GM19035 (cell line): ENCODE data around the gene FIG4.
"Not testable (repeated sequence)": the region's sequence is repeated elsewhere in the genome, so short reads cannot be mapped to it uniquely, and the experiment has no call there.

Experiments
- ATAC-seq: cut with Tn5 transposase; IDR thresholded peaks from one replicate; pipeline ENCODE4 v1.9.1; 2021; ENCODE audit not compliant: unreplicated experiment

FIG4 gene

DNA sequence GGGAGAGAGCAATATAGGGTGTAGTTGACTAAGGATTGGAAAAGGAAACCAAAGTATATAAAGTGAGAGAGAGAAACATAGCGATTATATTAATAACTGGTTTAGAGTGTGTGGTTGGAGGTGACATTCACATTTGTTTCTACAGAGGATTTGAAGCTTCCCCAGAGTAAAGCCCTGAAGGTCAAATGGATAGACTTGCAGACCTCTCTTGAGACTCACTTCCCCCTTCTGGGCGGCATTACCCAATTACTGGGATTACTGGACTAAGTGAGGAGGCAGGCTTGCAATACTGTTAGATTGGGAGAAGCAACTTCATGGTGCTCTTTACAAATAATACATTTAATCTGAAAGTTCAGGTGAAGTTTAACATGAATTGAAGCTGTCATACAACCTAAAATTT, 10.7 kb downstream of the FIG4 start:
- no peak for ATAC-seq

DNA sequence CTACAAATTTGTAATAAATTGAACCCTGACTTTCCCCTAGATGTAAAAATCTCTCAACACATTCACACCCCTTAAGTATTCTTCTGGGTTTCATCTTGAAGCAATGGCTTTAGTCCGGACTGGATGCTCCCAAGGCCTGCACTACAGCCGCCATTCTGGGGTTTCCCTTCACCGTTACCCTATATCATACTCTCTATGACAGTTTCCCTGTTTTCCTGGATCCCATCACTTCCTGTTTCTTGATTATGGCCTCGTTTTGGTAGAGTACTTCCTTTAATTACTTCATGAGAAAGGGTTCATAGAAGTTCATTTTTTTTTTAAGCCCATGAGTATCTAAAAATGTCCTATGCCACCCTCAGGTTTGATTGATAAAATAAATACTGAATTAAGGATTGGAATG, 11.7 kb downstream of the FIG4 start:
- ATAC-seq: no peak

DNA sequence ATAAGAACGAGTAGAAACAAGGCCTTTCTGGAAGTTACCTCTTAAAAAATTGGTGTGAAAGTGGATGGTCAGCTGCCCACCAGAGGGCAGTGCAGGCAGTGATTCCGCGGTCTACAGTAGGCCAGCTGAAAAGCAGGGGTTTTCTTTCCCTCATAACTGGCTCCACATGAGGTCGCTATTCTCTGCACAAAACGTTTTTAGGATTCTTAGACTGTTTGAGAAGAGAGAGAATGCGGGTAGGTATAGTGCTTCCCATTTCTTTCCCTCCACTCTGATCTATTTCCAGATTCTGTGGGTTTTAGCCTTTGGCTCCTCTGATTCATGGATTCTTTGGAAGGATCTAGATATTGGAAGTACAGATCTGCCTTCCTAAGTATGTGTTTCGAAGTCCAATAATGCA, 14.2 kb downstream of the FIG4 start:
- peak; percentile 96 for ATAC-seq

DNA sequence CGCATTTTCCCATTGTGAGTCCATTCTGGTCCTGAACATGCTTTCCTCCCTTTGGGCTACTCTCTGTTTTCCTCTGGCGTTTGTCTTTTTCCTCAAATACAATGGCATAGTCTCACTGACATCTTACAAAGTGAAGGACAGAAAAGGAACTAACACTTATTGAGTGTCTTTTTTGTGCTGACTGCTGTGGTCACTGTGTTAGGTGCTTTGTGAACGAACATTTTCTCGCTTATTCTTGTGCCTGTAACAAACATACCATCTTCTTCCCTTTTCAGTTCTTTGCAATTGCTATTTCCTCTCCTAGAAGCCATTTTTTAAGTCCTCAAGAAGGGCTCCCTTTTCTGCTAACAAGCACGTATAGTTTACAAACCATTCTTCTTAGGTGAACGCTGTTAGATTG, 15.4 kb downstream of the FIG4 start:
- ATAC-seq: no peak

DNA sequence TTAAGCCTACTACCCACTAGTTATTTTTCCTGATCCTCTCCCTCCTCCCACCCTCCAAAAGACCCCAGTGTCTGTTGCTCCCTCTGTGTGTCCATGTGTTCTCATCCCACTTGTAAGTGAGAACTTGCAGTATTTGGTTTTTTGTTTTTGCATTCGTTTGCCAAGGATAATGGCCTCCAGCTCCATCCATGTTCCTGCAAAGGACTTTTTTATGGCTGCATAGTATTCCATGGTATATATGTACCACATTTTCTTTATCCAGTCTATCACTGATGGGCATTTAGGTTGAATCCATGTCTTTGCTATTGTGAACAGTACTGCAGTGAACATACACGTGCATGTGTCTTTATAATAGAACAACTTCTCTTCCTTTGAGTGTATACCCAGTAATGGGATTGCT, 17.0 kb downstream of the FIG4 start:
- ATAC-seq: not testable (repeated sequence)

DNA sequence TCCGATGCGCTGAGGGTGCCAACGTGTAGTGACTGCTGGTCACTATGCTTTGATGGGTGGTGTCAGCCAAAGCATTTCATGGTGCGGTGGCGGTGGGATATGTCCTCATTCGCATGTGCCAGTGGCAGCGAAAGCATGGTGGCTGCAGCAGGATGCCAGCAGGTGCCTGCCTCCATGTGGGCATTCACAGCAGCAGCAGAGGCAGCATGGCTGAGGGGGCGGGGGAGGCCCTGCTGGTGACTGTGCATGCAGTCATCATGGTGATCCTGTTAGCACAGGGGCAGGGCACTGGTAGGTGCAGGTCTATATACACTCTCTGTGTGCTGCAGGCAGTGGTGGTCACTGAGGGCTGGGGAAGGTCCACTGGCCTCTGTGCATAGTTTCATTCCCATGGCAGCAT, 22.0 kb downstream of the FIG4 start:
- ATAC-seq: no peak

DNA sequence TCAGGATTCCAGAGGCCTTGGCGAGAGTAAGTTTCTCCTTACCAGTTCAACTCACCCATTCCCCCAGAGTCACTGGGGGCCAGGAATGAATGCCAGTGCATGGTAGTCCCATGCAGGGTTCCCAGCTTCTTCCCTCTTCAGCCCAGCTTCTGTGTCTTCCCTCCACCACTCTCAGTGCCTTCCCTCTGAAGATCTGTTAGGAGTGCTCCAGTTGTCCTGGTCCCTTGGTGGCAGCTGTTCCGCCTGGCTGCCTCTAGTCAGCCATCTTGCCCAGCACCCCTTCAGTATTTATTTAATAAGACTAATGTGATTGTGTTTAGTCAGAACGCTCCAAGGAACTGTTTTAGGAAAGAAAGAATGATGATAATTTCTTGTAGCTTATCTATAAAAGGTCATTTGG, 23.1 kb downstream of the FIG4 start:
- ATAC-seq: no peak

DNA sequence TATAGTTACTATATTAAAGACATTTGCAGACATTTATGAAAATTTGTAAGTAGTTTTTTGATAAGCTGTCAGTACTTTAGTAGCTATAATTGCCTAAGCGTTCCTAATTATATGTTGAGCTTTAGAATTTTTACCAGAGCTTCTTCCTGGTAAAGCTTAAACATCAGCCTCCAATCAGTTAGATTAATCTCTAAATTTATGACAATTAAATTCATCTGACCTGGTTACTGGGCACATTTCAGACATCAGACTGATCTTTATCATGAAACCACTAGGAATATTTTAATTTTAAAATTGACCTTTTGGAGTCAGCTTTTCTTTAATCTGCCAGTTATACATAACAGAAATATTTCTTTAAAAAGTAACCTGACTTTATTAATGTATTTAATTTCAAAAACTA, 23.5 kb downstream of the FIG4 start:
- no peak for ATAC-seq

DNA sequence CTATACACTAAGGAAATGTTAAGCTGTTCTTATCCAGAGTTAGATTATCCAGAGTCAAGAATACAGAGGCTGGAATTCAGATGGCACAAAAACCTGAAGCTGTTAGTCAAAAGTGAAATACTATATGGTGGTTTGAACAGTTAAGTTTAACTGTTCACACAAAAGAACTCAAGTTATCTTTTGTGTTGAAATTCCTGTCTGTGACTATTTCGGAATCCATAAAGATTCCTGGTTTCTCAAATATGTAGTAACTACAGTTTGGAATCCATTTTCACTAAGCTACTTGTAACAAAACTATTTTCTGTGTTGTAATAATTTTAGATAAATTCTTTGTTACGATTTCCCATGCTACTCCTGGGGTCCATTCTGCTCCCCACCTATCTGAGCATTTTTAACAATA, 24.5 kb downstream of the FIG4 start:
- ATAC-seq: no peak

DNA sequence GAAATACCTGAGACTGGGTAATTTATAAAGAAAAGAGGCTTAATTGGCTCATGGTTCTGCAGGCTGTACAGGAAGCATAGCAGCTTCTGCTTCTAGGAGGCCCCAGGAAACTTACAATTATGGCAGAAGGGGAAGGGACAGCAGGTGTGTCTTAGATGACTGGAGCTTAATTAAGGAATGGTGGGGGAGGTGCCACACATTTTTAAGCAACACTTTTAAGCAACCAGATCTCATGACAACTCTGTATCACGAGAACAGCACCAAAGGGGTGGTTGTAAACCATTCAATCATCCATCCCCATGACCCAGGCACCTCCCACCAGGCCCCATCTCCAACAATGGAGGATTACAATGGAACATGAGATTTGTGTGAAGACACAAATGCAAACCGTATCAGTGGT, 26.9 kb downstream of the FIG4 start:
- ATAC-seq: no peak

DNA sequence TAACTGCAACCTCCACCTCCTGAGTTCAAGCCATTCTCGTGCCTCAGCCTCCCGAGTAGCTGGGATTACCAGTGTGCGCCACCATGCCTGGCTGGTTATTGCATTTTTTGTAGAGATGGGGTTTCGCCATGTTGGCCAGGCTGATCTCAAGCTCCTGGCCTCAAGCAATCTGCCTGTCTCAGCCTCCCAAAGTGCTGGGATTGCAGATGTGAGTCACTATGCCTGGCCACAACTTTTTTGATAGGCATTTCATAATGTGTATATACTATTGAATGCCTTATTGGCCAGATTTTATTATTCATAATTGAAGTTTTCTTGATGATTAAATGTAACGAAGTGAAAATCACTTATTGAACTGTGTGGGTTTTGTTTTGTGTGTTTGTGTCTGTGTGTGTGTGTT, 27.9 kb downstream of the FIG4 start:
- no peak for ATAC-seq

DNA sequence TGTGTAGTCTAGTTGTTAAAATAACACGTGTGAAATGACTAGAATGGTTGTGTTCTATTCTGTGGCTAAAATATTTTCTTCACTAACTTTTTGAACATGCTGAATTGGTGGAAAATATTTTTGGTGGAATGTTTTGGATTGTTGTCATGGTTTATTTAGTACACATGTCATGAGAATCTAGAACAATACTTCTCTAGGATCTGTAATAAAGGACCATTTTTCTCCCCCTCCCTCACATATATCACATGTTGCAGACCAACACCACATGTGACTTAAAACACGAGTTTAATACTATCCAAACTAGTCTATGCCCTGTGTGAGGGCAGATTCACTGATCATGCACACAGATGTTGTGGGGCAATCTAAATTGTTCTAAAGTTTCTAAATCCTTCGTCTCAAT, 29.2 kb downstream of the FIG4 start:
- ATAC-seq: no peak

DNA sequence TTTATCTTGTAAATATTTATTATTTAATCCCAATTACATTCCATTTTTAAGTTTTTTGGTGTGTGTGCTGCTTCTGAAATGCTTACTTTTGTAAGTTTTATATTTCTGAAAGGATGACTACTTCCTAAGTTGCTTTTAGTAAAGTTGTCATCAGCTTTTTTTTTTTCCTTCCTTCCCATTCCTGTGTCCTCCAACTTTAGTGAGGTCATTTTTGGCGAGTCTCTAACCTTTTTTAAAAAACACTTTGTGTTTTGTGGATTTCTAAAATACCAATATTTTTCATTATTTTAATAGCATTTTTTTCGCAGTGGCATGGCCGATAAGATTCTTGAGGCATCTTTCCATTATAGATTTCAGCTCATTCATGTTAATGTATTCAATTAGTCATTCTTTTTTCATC, 30.9 kb downstream of the FIG4 start:
- ATAC-seq: no peak

DNA sequence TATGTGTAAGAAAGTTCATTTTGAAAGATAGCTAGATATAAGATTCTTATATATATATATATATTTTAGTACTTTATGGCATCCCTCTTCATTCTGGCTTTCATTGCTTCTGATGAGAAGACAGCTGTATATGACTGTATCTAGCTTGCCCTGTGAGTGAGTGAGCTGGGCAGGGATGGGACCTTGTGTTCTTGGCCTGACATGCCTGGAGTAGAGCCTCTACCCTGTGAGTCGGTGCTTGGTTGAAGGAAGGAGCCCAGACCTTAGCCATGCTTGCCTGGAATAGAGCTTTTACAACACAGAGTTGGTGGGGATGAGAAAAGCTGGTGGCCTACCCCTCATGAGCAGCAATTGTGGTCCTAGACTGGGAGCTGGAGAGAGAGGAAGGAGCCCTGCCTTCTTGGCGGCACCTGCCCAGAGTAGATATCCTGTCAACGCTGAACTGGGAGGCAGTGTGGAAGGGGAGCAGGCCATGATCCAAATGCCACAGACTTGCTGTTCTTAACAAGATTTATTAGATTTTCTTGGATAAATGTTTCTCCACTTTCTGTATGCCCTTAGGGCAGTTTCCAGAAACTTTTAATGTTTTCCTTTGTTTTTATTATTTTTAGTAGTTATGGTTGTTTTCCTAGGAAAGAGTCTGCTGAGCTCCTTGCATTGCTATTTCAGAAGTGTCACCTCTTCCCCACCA, 31.6 kb downstream of the FIG4 start:
- no peak for ATAC-seq

DNA sequence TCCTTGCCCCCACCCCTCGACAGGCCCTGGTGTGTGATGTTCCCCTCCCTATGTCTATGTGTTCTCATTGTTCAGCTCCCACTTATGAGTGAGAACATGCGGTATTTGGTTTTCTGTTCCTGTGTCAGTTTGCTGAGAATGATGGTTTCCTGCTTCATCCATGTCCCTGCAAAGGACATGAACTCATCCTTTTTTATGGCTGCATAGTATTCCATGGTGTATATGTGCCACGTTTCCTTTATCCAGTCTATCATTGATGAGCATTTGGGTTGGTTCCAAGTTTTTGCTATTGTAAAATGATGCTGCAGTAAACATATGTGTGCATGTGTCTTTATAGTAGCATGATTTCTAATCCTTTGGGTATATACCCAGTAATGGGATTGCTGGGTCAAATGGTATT, 34.2 kb downstream of the FIG4 start:
- not testable (repeated sequence) for ATAC-seq

DNA sequence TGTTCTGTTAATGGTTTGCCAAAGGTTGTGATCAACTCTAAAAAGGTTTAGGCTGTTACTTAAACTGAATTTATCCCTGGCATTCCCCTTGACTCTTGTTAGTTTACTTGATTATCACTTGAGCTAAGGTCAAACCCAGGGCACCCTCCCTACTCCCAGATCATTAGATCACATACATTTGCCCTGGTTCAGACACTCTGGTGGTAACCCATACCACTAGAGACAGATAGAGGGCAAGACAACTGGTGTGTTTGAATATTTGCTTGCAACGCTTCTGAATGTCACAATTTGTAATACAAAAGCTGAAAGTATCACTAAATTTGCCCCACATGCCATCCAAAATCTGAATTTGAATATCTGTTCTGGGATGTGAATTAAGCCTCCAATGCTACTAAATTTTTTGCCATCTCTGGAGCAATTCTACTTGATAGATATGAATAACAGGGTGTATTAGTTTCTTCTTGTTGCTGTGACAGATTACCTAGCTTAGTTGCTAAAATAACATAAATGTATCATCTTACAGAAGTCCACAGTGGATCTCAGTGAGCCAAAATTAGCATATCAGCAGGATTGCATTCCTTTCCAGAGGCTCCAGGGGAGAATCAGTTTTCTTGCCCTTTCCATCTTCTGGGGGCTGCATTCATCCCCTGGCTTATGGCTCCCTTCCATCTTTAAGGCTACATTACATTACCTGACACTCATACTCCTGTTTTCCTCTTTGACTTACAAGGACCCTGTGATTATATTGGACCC, 45.4 kb downstream of the FIG4 start:
- ATAC-seq: no peak

DNA sequence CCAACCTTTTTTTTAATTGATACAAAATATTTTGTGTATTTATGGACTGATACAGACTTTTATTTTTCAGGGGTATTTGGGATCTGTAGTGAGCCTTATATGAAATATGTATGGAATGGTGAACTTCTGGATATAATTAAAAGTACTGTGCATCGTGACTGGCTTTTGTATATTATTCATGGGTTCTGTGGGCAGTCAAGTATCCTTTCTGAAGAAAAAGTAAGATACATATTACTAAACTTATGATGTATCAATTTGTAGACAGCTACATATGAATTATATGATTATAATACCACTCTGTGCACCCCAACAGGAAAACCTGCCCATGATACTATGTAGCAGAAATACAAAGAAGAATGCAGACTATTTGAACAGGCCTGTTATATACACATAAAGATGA, 47.2 kb downstream of the FIG4 start:
- ATAC-seq: no peak

DNA sequence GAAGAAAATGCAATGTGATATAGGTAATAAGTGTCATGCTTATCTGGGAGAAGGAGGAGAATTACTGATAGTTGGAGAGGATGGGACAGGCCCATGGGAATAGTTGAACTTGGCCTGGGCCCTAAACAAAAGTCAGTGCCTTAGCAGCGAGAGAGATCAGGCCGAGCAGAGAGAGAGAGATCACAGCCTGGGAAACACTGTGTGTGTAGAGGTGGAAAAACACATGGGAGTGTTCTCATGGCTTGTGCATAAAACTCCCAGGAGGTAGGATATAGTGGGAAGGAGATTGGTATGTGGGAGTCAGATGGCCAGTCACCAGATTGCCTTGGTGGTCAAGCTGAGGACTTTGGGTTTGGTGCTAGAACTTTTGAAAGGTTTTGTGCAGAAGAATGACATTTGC, 47.6 kb downstream of the FIG4 start:
- ATAC-seq: no peak

DNA sequence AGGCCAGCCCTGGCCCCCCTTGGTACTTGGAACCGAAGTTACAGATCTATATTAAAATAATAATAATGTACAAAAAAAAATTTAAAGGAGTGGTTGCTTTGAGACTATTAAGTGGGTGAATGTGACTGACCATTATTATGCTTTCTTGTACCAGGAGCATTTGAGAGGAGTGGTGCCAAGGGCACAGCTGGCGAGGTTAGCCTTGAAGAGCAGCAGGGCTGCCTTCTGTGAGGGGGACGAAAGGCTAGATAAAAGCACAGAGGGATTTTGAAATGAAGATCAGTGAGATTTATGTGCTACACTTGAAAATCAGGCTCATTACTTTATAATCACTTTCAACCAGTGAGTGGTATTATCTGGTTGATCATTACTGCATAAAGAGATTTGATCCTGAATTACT, 48.6 kb downstream of the FIG4 start:
- no peak for ATAC-seq

DNA sequence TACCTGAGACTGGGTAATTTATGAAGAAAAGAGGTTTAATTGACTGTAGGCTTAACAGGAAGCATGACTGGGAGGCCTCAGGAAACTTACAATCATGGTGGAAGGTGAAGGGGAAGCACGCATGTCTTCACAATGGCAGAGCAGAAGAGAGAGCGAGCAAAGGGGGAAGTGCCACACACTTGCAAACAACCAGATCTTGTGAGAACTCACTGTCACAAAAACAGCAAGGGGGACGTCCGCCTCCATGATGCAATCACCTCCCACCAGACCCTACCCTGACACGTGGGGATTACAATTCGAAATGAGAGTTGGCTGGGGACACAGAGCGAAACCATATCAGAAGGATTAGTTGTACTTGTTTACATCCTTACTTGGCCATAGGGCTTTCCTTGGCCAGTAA, 49.7 kb downstream of the FIG4 start:
- ATAC-seq: no peak

DNA sequence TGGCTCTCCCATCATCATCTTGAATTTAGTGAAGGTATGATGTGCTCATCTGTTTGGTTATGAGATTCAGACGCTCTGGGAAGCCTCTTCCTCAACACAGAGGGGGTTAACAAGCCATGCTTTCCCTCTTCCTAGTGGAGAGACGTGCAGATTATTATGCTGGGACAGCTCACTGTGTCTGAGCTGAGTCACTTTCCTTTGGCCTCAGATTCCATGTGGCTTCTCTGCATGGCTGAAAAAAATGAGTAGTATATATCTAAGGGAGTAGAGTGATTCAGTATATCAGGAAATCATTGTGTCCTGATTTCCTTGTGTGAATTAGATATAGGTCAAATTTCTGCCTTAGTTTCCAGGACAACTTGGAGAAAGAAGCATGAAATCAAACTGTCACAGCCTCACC, 52.6 kb downstream of the FIG4 start:
- ATAC-seq: no peak

DNA sequence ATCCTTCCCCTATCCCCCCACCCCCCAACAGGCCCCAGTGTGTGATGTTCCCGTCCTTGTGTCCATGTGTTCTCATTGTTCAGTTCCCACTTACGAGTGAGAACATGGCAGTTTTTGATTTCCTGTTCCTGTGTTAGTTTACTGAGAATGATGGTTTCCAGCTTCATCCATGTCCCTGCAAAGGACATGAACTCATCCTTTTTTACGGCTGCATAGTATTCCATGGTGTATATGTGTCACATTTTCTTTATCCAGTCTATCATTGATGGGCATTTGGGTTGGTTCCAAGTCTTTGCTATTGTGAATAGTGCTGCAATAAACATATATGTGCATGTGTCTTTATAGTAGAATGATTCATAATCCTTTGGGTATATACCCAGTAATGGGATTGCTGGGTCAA, 53.7 kb downstream of the FIG4 start:
- not testable (repeated sequence) for ATAC-seq

DNA sequence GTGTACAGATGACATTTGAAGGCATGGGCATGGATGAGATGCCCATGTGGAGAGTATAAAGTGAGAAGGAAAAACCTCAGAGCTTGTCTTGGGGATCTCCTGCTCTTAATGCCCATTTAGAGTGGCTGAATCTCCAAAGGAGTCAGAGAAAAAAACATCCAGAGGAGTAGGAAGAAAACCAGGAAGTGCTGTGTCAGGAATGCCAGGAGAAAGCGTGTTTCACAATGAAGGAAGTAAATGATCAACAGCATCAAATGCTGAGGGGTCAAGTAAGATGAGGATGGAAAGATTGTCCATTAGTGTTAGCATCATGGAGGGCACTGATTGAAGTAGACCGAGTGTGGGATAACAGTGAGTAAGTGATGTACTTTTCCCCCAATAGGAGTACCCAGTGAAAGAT, 56.1 kb downstream of the FIG4 start:
- ATAC-seq: no peak
